HEK293 (cell line): ENCODE data around the gene GPR161.

Experiments used
- CTCF ChIA-PET: fragments of 350-600 bp; formaldehyde crosslinking; extraction: SDS; loops from one replicate; lab custom pipeline; 2021; ENCODE audit warnings: antibody characterized with exemption; lab: Yijun Ruan, JAX
- POLR2A ChIA-PET: fragments of 300-600 bp; formaldehyde crosslinking; extraction: SDS; loops from one replicate; lab custom pipeline; 2020; ENCODE audit warnings: antibody characterized with exemption, inconsistent platforms; lab: Yijun Ruan, JAX
- H3K27ac ChIP-seq: fragments of 200-500 bp; sonication (Bioruptor generic); 2 replicates; pipeline ENCODE4 v1.5.1; 2014; ENCODE audit warnings: low read depth, low read length, control low read depth, inconsistent platforms; ENCODE audit errors: extremely low read depth
- H3K36me3 ChIP-seq, 2 experiments: fragments of 200-500 bp in 1 of 2; sonication (Bioruptor generic) in 1 of 2; 1 replicate in 1 of 2; 2 replicates in 1 of 2; pipeline ENCODE4 v1.5.1; 2014 to 2017; ENCODE audit warnings: inconsistent platforms in 2 of 2, low read length in 2 of 2; ENCODE audit not compliant: control insufficient read depth in 2 of 2, insufficient read depth in 1 of 2
- H3K4me1 ChIP-seq: fragments of 200-500 bp; sonication (Bioruptor generic); 2 replicates; pipeline ENCODE4 v1.5.1; 2014; ENCODE audit warnings: mild to moderate bottlenecking, low read length, inconsistent platforms; ENCODE audit not compliant: control insufficient read depth, insufficient read depth
- H3K4me3 ChIP-seq: 2 replicates; pipeline ENCODE4 v1.5.1; 2011; ENCODE audit warnings: low read depth, mild to moderate bottlenecking, control low read depth, low read length, moderate library complexity
- H3K9me3 ChIP-seq: fragments of 200-500 bp; sonication (Bioruptor generic); 2 replicates; pipeline ENCODE4 v1.5.1; 2014; ENCODE audit warnings: low read depth, low read length, inconsistent platforms; ENCODE audit not compliant: control insufficient read depth, insufficient read depth
- FEZF1 ChIP-seq: fragments of 450-650 bp; formaldehyde crosslinking; IDR thresholded peaks from 2 replicates; pipeline ENCODE4 v1.5.1; 2016; ENCODE audit warnings: missing biosample characterization, missing genetic modification characterization
- OSR2 ChIP-seq: fragments of 450-650 bp; formaldehyde crosslinking; IDR thresholded peaks from 2 replicates; pipeline ENCODE4 v1.5.1; 2016; ENCODE audit warnings: missing biosample characterization, missing genetic modification characterization
- PRDM6 ChIP-seq: fragments of 450-650 bp; formaldehyde crosslinking; IDR thresholded peaks from 2 replicates; pipeline ENCODE4 v1.5.1; 2017; ENCODE audit warnings: missing biosample characterization, missing genetic modification characterization
- RBAK ChIP-seq: fragments of 450-650 bp; formaldehyde crosslinking; IDR thresholded peaks from 2 replicates; pipeline ENCODE4 v1.5.1; 2016; ENCODE audit warnings: missing biosample characterization, missing genetic modification characterization
- WT1 ChIP-seq: fragments of 450-650 bp; formaldehyde crosslinking; IDR thresholded peaks from 2 replicates; pipeline ENCODE4 v1.5.1; 2016; ENCODE audit warnings: missing biosample characterization, missing genetic modification characterization
- ZNF19 ChIP-seq: fragments of 450-650 bp; formaldehyde crosslinking; IDR thresholded peaks from 2 replicates; pipeline ENCODE4; 2016; ENCODE audit warnings: missing biosample characterization, missing genetic modification characterization, low read depth
- ZNF202 ChIP-seq: fragments of 450-650 bp; formaldehyde crosslinking; IDR thresholded peaks from 2 replicates; pipeline ENCODE4 v1.5.1; 2016; ENCODE audit warnings: missing biosample characterization, missing genetic modification characterization, borderline replicate concordance
- ZNF23 ChIP-seq: fragments of 450-650 bp; formaldehyde crosslinking; IDR thresholded peaks from 2 replicates; pipeline ENCODE4 v1.5.1; 2016; ENCODE audit warnings: missing biosample characterization, missing genetic modification characterization, borderline replicate concordance
- ZNF473 ChIP-seq: fragments of 450-650 bp; formaldehyde crosslinking; IDR thresholded peaks from 2 replicates; pipeline ENCODE4 v1.5.1; 2017; ENCODE audit warnings: missing biosample characterization, missing genetic modification characterization
- ZNF518A ChIP-seq: fragments of 450-650 bp; formaldehyde crosslinking; conservative IDR thresholded peaks from 2 replicates; pipeline ENCODE4 v1.5.1; 2016; ENCODE audit warnings: low read depth, missing biosample characterization, missing genetic modification characterization
- ZNF530 ChIP-seq: fragments of 450-650 bp; formaldehyde crosslinking; IDR thresholded peaks from 2 replicates; pipeline ENCODE4 v1.5.1; 2016; ENCODE audit warnings: low read depth, missing biosample characterization, missing genetic modification characterization
- ZNF701 ChIP-seq: fragments of 450-650 bp; formaldehyde crosslinking; IDR thresholded peaks from 2 replicates; pipeline ENCODE4 v1.5.1; 2016; ENCODE audit warnings: missing biosample characterization, missing genetic modification characterization
- TF ChIP-seq, protein P1 (sequence below): fragments of 450-650 bp; formaldehyde crosslinking; IDR thresholded peaks from 2 replicates; pipeline ENCODE4 v1.5.1; 2017; ENCODE audit warnings: missing biosample characterization, missing genetic modification characterization
- TF ChIP-seq, protein P2 (sequence below): fragments of 450-650 bp; formaldehyde crosslinking; IDR thresholded peaks from 2 replicates; pipeline ENCODE4 v1.5.1; 2016; ENCODE audit warnings: missing biosample characterization, missing genetic modification characterization
- TF ChIP-seq, protein P3 (sequence below): fragments of 450-650 bp; IDR thresholded peaks from 2 replicates; pipeline ENCODE4 v1.5.1; 2018; ENCODE audit warnings: missing biosample characterization, missing genetic modification characterization

The GPR161 gene

GRCh38 chr1:168053681-168054080 lies 83.0 kb downstream of the GPR161 start (continued):
- TF ChIP-seq, protein P1, sequence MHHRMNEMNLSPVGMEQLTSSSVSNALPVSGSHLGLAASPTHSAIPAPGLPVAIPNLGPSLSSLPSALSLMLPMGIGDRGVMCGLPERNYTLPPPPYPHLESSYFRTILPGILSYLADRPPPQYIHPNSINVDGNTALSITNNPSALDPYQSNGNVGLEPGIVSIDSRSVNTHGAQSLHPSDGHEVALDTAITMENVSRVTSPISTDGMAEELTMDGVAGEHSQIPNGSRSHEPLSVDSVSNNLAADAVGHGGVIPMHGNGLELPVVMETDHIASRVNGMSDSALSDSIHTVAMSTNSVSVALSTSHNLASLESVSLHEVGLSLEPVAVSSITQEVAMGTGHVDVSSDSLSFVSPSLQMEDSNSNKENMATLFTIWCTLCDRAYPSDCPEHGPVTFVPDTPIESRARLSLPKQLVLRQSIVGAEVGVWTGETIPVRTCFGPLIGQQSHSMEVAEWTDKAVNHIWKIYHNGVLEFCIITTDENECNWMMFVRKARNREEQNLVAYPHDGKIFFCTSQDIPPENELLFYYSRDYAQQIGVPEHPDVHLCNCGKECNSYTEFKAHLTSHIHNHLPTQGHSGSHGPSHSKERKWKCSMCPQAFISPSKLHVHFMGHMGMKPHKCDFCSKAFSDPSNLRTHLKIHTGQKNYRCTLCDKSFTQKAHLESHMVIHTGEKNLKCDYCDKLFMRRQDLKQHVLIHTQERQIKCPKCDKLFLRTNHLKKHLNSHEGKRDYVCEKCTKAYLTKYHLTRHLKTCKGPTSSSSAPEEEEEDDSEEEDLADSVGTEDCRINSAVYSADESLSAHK (tag by site-specific recombination): no peak
- TF ChIP-seq ZNF202 (no peak), ZNF19 (tag by site-specific recombination) (no peak), ZNF23 (tag by site-specific recombination) (no peak), RBAK (tag by site-specific recombination) (no peak)

GRCh38 chr1:168050880-168051279 lies 85.8 kb downstream of the GPR161 start:
- H3K4me1 ChIP-seq: no peaks in the 10 kb centered on the region
- ChIA-PET CTCF (no interaction called here), POLR2A (no interaction called here)
- H3K27ac ChIP-seq: no peak overlapping the region
- no peak for TF ChIP-seq ZNF701 (tag by site-specific recombination)
- TF ChIP-seq, protein P2, sequence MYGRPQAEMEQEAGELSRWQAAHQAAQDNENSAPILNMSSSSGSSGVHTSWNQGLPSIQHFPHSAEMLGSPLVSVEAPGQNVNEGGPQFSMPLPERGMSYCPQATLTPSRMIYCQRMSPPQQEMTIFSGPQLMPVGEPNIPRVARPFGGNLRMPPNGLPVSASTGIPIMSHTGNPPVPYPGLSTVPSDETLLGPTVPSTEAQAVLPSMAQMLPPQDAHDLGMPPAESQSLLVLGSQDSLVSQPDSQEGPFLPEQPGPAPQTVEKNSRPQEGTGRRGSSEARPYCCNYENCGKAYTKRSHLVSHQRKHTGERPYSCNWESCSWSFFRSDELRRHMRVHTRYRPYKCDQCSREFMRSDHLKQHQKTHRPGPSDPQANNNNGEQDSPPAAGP: no peak
- TF ChIP-seq ZNF518A (tag by site-specific recombination): no peak
- H3K4me3 ChIP-seq: no peak overlapping the region
- H3K36me3 ChIP-seq: peaks cover 0 to 21% of the 10 kb centered on the region in 2 experiments; a peak in 1 of 3 replicates
- H3K9me3 ChIP-seq: no peaks in the 10 kb centered on the region

- ChIA-PET CTCF (no interaction called here), POLR2A (no interaction called here)
- TF ChIP-seq PRDM6 (tag by site-specific recombination) (peak; percentile 79), FEZF1 (tag by site-specific recombination) (peak; percentile 68), OSR2 (tag by site-specific recombination) (peak; percentile 56; the same call in 1 of the 2 replicates), ZNF473 (no peak), WT1 (peak; percentile 40; the same call in 1 of the 2 replicates), ZNF530 (tag by site-specific recombination) (no peak)
- TF ChIP-seq, protein P3, sequence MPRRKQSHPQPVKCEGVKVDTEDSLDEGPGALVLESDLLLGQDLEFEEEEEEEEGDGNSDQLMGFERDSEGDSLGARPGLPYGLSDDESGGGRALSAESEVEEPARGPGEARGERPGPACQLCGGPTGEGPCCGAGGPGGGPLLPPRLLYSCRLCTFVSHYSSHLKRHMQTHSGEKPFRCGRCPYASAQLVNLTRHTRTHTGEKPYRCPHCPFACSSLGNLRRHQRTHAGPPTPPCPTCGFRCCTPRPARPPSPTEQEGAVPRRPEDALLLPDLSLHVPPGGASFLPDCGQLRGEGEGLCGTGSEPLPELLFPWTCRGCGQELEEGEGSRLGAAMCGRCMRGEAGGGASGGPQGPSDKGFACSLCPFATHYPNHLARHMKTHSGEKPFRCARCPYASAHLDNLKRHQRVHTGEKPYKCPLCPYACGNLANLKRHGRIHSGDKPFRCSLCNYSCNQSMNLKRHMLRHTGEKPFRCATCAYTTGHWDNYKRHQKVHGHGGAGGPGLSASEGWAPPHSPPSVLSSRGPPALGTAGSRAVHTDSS: no peak
- H3K27ac ChIP-seq: no peak overlapping the region
- no peaks in the 10 kb centered on the region for H3K9me3 ChIP-seq
- peaks cover 0 to 23% of the 10 kb centered on the region in 2 experiments; a peak in 2 of 3 replicates for H3K36me3 ChIP-seq
- no peaks in the 10 kb centered on the region for H3K4me1 ChIP-seq
- no peak overlapping the region for H3K4me3 ChIP-seq
Observed at GRCh38 chr1:168050307-168050706, 86.4 kb downstream of the GPR161 start.
